HepG2 (cell line): Measurements from ENCODE around the gene SERPINA9. TPM values are rescaled to one million over a fixed set of nuclear protein-coding genes. Genes with fewer than 3 reads are reported as not detected.

Experiments used
- ATAC-seq: fragments of 200-7000 bp; cut with Tn5 transposase; 3 replicates; pipeline ENCODE4 v1.9.1; 2020; ENCODE audit warnings: mild to moderate bottlenecking, moderate library complexity
- BruUV-seq: library from RNA; stranded (reverse); fragments of 400-500 nt; replicated peaks from 2 replicates; lab custom pipeline; 2021; lab: Mats Ljungman, UMichigan
- CTCF ChIA-PET: fragments of 300-600 bp; formaldehyde crosslinking; extraction: SDS; loops from one replicate; lab custom pipeline; 2021; ENCODE audit warnings: low total read pairs, inconsistent platforms, low intra/inter-chr PET ratio; lab: Yijun Ruan, JAX
- POLR2A ChIA-PET: fragments of 350-600 bp; sonication (Branson Sonifier 250); formaldehyde crosslinking; loops from one replicate; lab custom pipeline; 2020; ENCODE audit warnings: antibody characterized with exemption, inconsistent platforms; lab: Yijun Ruan, JAX
- DNase-seq: peaks from one replicate; pipeline ENCODE4 v3.0.0-alpha.2; 2015; ENCODE audit warnings: low spot score
- FAIRE-seq: peaks from 3 replicates; lab custom pipeline; 2011; peaks lifted over from hg19 to GRCh38; lab: Jason Lieb, UNC
- H2AFZ ChIP-seq: one replicate; pipeline ENCODE4 v1.6.1; 2011; ENCODE audit warnings: low read length, inconsistent platforms
- H3K27ac ChIP-seq: fragments of 300-600 bp; 3 replicates; pipeline ENCODE4 v1.8.0; 2011; ENCODE audit warnings: mixed run types, mild to moderate bottlenecking, mixed read lengths, low read length, inconsistent platforms; ENCODE audit not compliant: insufficient read depth; ENCODE audit errors: extremely low read length
- H3K27me3 ChIP-seq, 2 experiments: fragments of 200-600 bp in 1 of 2; 2 replicates in 1 of 2; 3 replicates in 1 of 2; pipeline versions ENCODE4 v1.6.0 to v1.8.0; 2011; ENCODE audit warnings: low read length in 2 of 2, mild to moderate bottlenecking in 2 of 2, moderate library complexity in 2 of 2, inconsistent platforms in 1 of 2; ENCODE audit not compliant: insufficient read depth in 2 of 2, control insufficient read depth in 1 of 2
- H3K36me3 ChIP-seq, 2 experiments: fragments of 200-600 bp in 1 of 2; replicated peaks in 1 of 2; 2 replicates in 1 of 2; 3 replicates in 1 of 2; pipeline versions ENCODE4 v1.5.1 to v1.8.0; 2011; ENCODE audit warnings: low read length in 2 of 2, inconsistent platforms in 1 of 2; ENCODE audit not compliant: insufficient read depth in 2 of 2, control insufficient read depth in 1 of 2
- H3K4me1 ChIP-seq: 2 replicates; pipeline ENCODE4 v1.5.1; 2012; ENCODE audit warnings: low read length, inconsistent platforms; ENCODE audit not compliant: insufficient read depth
- H3K4me2 ChIP-seq: 2 replicates; pipeline ENCODE4 v1.6.0; 2011; ENCODE audit warnings: low read depth, low read length, inconsistent platforms
- H3K4me3 ChIP-seq, 3 experiments: fragments of 200-600 bp in 1 of 3; sonication (generic), shearing (Covaris generic) in 1 of 3; replicated peaks in 1 of 3; 2 replicates each; pipeline ENCODE4 v1.5.1; 2011 to 2016; ENCODE audit warnings: low read length in 3 of 3, inconsistent platforms in 2 of 3, low read depth in 2 of 3, mild to moderate bottlenecking in 2 of 3, control low read depth in 1 of 3, mixed read lengths in 1 of 3; ENCODE audit not compliant: insufficient read depth in 1 of 3
- H3K79me2 ChIP-seq: one replicate; pipeline ENCODE4 v1.6.1; 2011; ENCODE audit warnings: low read length, inconsistent platforms; ENCODE audit not compliant: insufficient read depth
- H3K9ac ChIP-seq: 2 replicates; pipeline ENCODE4 v1.6.0; 2011; ENCODE audit warnings: mild to moderate bottlenecking, low read depth, low read length, inconsistent platforms; ENCODE audit not compliant: insufficient read depth
- H3K9me3 ChIP-seq: 2 replicates; pipeline ENCODE4 v1.5.1; 2012; ENCODE audit warnings: mild to moderate bottlenecking, low read length
- H4K20me1 ChIP-seq: 2 replicates; pipeline ENCODE4 v1.6.0; 2011; ENCODE audit warnings: inconsistent platforms, mild to moderate bottlenecking, low read length, moderate library complexity; ENCODE audit not compliant: insufficient read depth
- GLI4 ChIP-seq: sonication (generic); formaldehyde crosslinking; IDR thresholded peaks from 2 replicates; pipeline ENCODE4 v1.5.1; 2020; ENCODE audit warnings: missing genetic modification reagents, mild to moderate bottlenecking, moderate library complexity, borderline replicate concordance
- NFYB ChIP-seq: sonication (generic); formaldehyde crosslinking; IDR thresholded peaks from 2 replicates; pipeline ENCODE4 v1.4.0; 2020; ENCODE audit warnings: missing genetic modification reagents
- NFYC ChIP-seq: IDR thresholded peaks from 2 replicates; pipeline ENCODE4 v1.6.1; 2016; ENCODE audit warnings: missing genetic modification reagents, missing compliant biosample characterization
- POLR2A ChIP-seq, 2 experiments: IDR thresholded peaks; 2 replicates each; pipeline ENCODE4 v1.6.1; 2011; ENCODE audit warnings: low read depth in 2 of 2, low read length in 2 of 2, mild to moderate bottlenecking in 1 of 2, moderate library complexity in 1 of 2; ENCODE audit not compliant: insufficient read depth in 1 of 2
- ZNF253 ChIP-seq: sonication (generic); formaldehyde crosslinking; IDR thresholded peaks from 2 replicates; pipeline ENCODE4 v1.8.0; 2022; ENCODE audit warnings: mild to moderate bottlenecking, missing genetic modification reagents, borderline replicate concordance
- ZSCAN25 ChIP-seq: sonication (generic); formaldehyde crosslinking; IDR thresholded peaks from 2 replicates; pipeline ENCODE4 v1.8.0; 2022; ENCODE audit warnings: mild to moderate bottlenecking, missing genetic modification reagents
- WGBS: methylation state at CpG from one replicate; pipeline ENCODE4 v1.1.6; 2017; ENCODE audit warnings: low lambda C conversion rate; 5-methylcytosine and 5-hydroxymethylcytosine counted together
- in situ Hi-C: cut with HindIII; loops from 2 replicates; pipeline ENCODE4 v1.10.0; 2017; ENCODE audit warnings: low pct_unique_long_range_greater_than_20kb; ENCODE audit not compliant: extremely low pct_ligation_motif_present
- intact Hi-C: fragments of 100-400 bp; cut with micrococcal nuclease; formaldehyde crosslinking; loops from one replicate; pipeline ENCODE4 v1.10.0; 2022; ENCODE audit not compliant: unreplicated experiment
- polyA plus RNA-seq, 8 experiments: library from polyadenylated mRNA; depleted of rRNA in 3 of 8; stranded (reverse) in 7 of 8; unstranded in 1 of 8; fragments of >200 nt; fragmentation: Illumina TruSeq in 4 of 8; extraction: Trizol in 4 of 8; gene quantifications; 2 replicates each; pipeline versions ENCODE4 v1.2.1 to v1.2.3, GENCODE V29; 2011 to 2016; ENCODE audit warnings: low read depth in 4 of 8, missing spikeins in 1 of 8, mixed read lengths in 1 of 8; ENCODE audit not compliant: insufficient read depth in 1 of 8
- total RNA-seq, 5 experiments: library from RNA; depleted of rRNA; stranded (reverse); fragments of >200 nt; fragmentation: Illumina TruSeq; extraction: Trizol; gene quantifications; 2 replicates each; pipeline ENCODE4 v1.2.3, GENCODE V29; 2016; ENCODE audit warnings: low read depth in 1 of 5

The SERPINA9 gene
- total and polyA plus RNA-seq, 2 of the 13 experiments (the other 11 are each of a cell fraction or from before 2014, with no cell fraction given) = 0.21 TPM; not detected in 1

GRCh38 chr14:94500264-94500663 lies 24.3 kb upstream of the SERPINA9 start:
- H3K27me3 ChIP-seq = no peaks in the 10 kb centered on the region
- ChIA-PET POLR2A (interaction anchor here (1.0 to 1.3 kb wide), 3 partner anchors 22 to 48 kb away, joined by 3 to 4 read pairs (median 3); no protein-coding TSS in a partner anchor), CTCF (no interaction called here)
- no peak overlapping the region for H3K27ac ChIP-seq
- ATAC-seq (peak; percentile 55), DNase-seq (no peak), FAIRE-seq (no peak)
- H2AFZ ChIP-seq = no peak overlapping the region
- H3K79me2 ChIP-seq = no peaks in the 10 kb centered on the region
- no peaks in the 10 kb centered on the region for H3K9me3 ChIP-seq
- BruUV-seq = no TSS peak
- 0 out of 5 replicates have a peak, but pooled peaks cover 0 to 2% of the 10 kb centered on the region in 2 experiments for H3K36me3 ChIP-seq
- TF ChIP-seq NFYB (CRISPR knock-in tag) (peak; percentile 64), GLI4 (CRISPR knock-in tag) (no peak), NFYC (peak; percentile 57), ZSCAN25 (no peak)
- H4K20me1 ChIP-seq = no peaks in the 10 kb centered on the region
- H3K4me1 ChIP-seq = peaks cover 39% of the 10 kb centered on the region
- intact Hi-C loops = no loop called here
- no peak overlapping the region for H3K9ac ChIP-seq
- WGBS = 89% methylated on average over 3 of the region's 3 CpGs
- H3K4me2 ChIP-seq = no peak overlapping the region
- in situ Hi-C loops = no loop called here
- no peak overlapping the region for H3K4me3 ChIP-seq

GRCh38 chr14:94499673-94500072 lies 23.7 kb upstream of the SERPINA9 start:
- intact Hi-C loops (loop anchor here (2.0 kb wide), 1 partner anchor 13 kb away; no protein-coding TSS in a partner anchor), in situ Hi-C loops (no loop called here)
- Histone ChIP-seq H3K9ac (no peak overlapping the region), H2AFZ (no peak overlapping the region), H3K27ac (no peak overlapping the region), H3K79me2 (no peaks in the 10 kb centered on the region), H3K36me3 (0 out of 5 replicates have a peak, but pooled peaks cover 0 to 2% of the 10 kb centered on the region in 2 experiments), H3K27me3 (no peaks in the 10 kb centered on the region), H3K4me3 (no peak overlapping the region), H3K9me3 (no peaks in the 10 kb centered on the region), H3K4me2 (no peak overlapping the region), H4K20me1 (no peaks in the 10 kb centered on the region), H3K4me1 (peaks cover 39% of the 10 kb centered on the region)
- POLR2A ChIA-PET = interaction anchor here (1.2 to 1.3 kb wide), 2 partner anchors 23 to 41 kb away, joined by 3 to 4 read pairs; no protein-coding TSS in a partner anchor
- no TSS peak for BruUV-seq
- CTCF ChIA-PET = no interaction called here
- TF ChIP-seq ZNF253 (CRISPR knock-in tag) (no peak), POLR2A (IDR thresholded peaks at IDR 0.05; ENCODE audit: insufficient read depth in 1 of 2, low read depth in 2 of 2, low read length in 2 of 2) (peak in 1 of 2 experiments; percentile 41; a peak in 1 of 4 replicates)
- DNase-seq (no peak), ATAC-seq (peak; percentile 14), FAIRE-seq (no peak)
- WGBS = 75% methylated on average over 1 of the region's 2 CpGs
